ENCODE results near the gene AUTS2.
"Not testable (repeated sequence)": the region's sequence is repeated elsewhere in the genome, so short reads cannot be mapped to it uniquely, and the experiment has no call there.

The AUTS2 gene

GRCh38 chr7:70341446-70341845 lies 743.2 kb downstream of the AUTS2 start:
- no peak for DNase-seq

GRCh38 chr7:70343519-70343918 lies 745.2 kb downstream of the AUTS2 start:
- no peak for DNase-seq

GRCh38 chr7:70344726-70345125 lies 746.5 kb downstream of the AUTS2 start:
- DNase-seq: no peak

GRCh38 chr7:70346844-70347462 lies 748.7 kb downstream of the AUTS2 start:
- no peak for DNase-seq

GRCh38 chr7:70347463-70348254 lies 749.4 kb downstream of the AUTS2 start:
- DNase-seq: no peak

GRCh38 chr7:70349031-70349430 lies 750.8 kb downstream of the AUTS2 start:
- no peak for DNase-seq

- no peak for DNase-seq
These were observed 751.5 kb downstream of the AUTS2 start for GRCh38 chr7:70349819-70350218.

- DNase-seq: no peak
These were observed 753.8 kb downstream of the AUTS2 start for GRCh38 chr7:70352088-70352487.

- DNase-seq: no peak
These were observed 754.6 kb downstream of the AUTS2 start for GRCh38 chr7:70352906-70353305.

GRCh38 chr7:70353330-70353945 lies 755.2 kb downstream of the AUTS2 start:
- no peak for DNase-seq

- no peak for DNase-seq
These were observed 755.7 kb downstream of the AUTS2 start for GRCh38 chr7:70353946-70354335.

- no peak for DNase-seq
These were observed 756.3 kb downstream of the AUTS2 start for GRCh38 chr7:70354409-70355169.

- DNase-seq: no peak
These were observed 757.1 kb downstream of the AUTS2 start for GRCh38 chr7:70355198-70356020.

GRCh38 chr7:70356085-70356786 lies 758.0 kb downstream of the AUTS2 start:
- no peak for DNase-seq

- no peak for DNase-seq
These were observed 758.6 kb downstream of the AUTS2 start for GRCh38 chr7:70356787-70357328.

GRCh38 chr7:70360557-70360956 lies 762.3 kb downstream of the AUTS2 start:
- no peak for DNase-seq

GRCh38 chr7:70361821-70362220 lies 763.5 kb downstream of the AUTS2 start:
- DNase-seq: no peak

GRCh38 chr7:70364393-70364792 lies 766.1 kb downstream of the AUTS2 start:
- DNase-seq: not testable (repeated sequence)

- no peak for DNase-seq
These were observed 773.4 kb downstream of the AUTS2 start for GRCh38 chr7:70371652-70372051.

GRCh38 chr7:70372768-70373515 lies 774.7 kb downstream of the AUTS2 start:
- no peak for DNase-seq
